WTC11 (cell line): Measurements from ENCODE around the gene IL1RAPL1.

ENCODE experiments used
- CBFB ChIP-seq: sonication (generic); formaldehyde crosslinking; IDR thresholded peaks from 2 replicates; pipeline ENCODE4 v1.8.1; 2022; ENCODE audit warnings: mild to moderate bottlenecking, low read depth, missing genetic modification reagents
- CTCF ChIP-seq: fragments of 200-600 bp; IDR thresholded peaks from 2 replicates; pipeline ENCODE4 v1.8.0; 2022; ENCODE audit warnings: antibody characterized with exemption
- IRF2 ChIP-seq: sonication (generic); formaldehyde crosslinking; IDR thresholded peaks from 2 replicates; pipeline ENCODE4 v1.8.0; 2022; ENCODE audit warnings: low read depth, missing genetic modification reagents, borderline replicate concordance
- JUN ChIP-seq: sonication (generic); formaldehyde crosslinking; IDR thresholded peaks from 2 replicates; pipeline ENCODE4 v1.8.0; 2023; ENCODE audit warnings: mild to moderate bottlenecking, missing genetic modification reagents
- PRDM15 ChIP-seq: sonication (generic); formaldehyde crosslinking; IDR thresholded peaks from 2 replicates; pipeline ENCODE4 v1.8.0; 2022; ENCODE audit warnings: missing genetic modification reagents
- ZBTB43 ChIP-seq: sonication (generic); formaldehyde crosslinking; IDR thresholded peaks from 2 replicates; pipeline ENCODE4 v1.8.1; 2023; ENCODE audit warnings: mild to moderate bottlenecking, missing genetic modification reagents
- ZNF263 ChIP-seq: sonication (generic); formaldehyde crosslinking; IDR thresholded peaks from 2 replicates; pipeline ENCODE4 v1.8.1; 2022; ENCODE audit warnings: low read depth, mild to moderate bottlenecking, moderate library complexity, missing genetic modification reagents
- TF ChIP-seq, protein P1 (sequence below): sonication (generic); formaldehyde crosslinking; IDR thresholded peaks from 2 replicates; pipeline ENCODE4 v1.8.0; 2022; ENCODE audit warnings: mild to moderate bottlenecking, missing genetic modification reagents

- TF ChIP-seq PRDM15 (no peak), CTCF (no peak), ZBTB43 (CRISPR knock-in tag) (no peak), CBFB (CRISPR knock-in tag) (no peak), IRF2 (CRISPR knock-in tag) (no peak), JUN (no peak), ZNF263 (CRISPR knock-in tag) (no peak)
- TF ChIP-seq, protein P1, sequence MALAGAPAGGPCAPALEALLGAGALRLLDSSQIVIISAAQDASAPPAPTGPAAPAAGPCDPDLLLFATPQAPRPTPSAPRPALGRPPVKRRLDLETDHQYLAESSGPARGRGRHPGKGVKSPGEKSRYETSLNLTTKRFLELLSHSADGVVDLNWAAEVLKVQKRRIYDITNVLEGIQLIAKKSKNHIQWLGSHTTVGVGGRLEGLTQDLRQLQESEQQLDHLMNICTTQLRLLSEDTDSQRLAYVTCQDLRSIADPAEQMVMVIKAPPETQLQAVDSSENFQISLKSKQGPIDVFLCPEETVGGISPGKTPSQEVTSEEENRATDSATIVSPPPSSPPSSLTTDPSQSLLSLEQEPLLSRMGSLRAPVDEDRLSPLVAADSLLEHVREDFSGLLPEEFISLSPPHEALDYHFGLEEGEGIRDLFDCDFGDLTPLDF (CRISPR knock-in tag): no peak
Measured at GRCh38 chrX:29237972-29238371, 650.7 kb downstream of the IL1RAPL1 start.
